ENCODE data around the gene UNC5A. TPM values are rescaled to one million over a fixed set of nuclear protein-coding genes. Genes with fewer than 3 reads are reported as not detected.

UNC5A gene
- total and polyA plus RNA-seq, 3 experiments from 2014 or later, result not detected

- no peaks in the 10 kb centered on the region for H3K36me3 ChIP-seq (ENCODE audit: insufficient read depth, low read length)
- H3K4me3 Mint-ChIP-seq, result no peak overlapping the region
- H3K4me1 Mint-ChIP-seq, result no peaks in the 10 kb centered on the region
- POLR2A ChIA-PET, result no interaction called here
- CTCF ChIA-PET, result no interaction called here
- no peaks in the 10 kb centered on the region for H3K36me3 Mint-ChIP-seq
- DNase-seq, result no peak
- no peaks in the 10 kb centered on the region for H3K9me3 ChIP-seq (ENCODE audit: low read length)
- peak overlapping the region in 1 of 8 donors; percentile 26 for H3K27ac Mint-ChIP-seq
- peaks cover 14% of the 10 kb centered on the region for H3K27me3 ChIP-seq (ENCODE audit: insufficient read depth, low read length, poor library complexity, severe bottlenecking)
- peaks cover 22 to 50% of the 10 kb centered on the region in 2 donors for H3K27me3 Mint-ChIP-seq
- no peak overlapping the region for H3K27ac ChIP-seq (ENCODE audit: low read depth, low read length)
- no peaks in the 10 kb centered on the region for H3K4me1 ChIP-seq (ENCODE audit: insufficient read depth, low read length)
- no peak overlapping the region for H3K4me3 ChIP-seq (ENCODE audit: low read length)
- peaks cover 0 to 6% (median 2%) of the 10 kb centered on the region in 5 donors for H3K9me3 Mint-ChIP-seq
These were observed 37.8 kb upstream of the UNC5A start for GRCh38 chr5:176772271-176773210.

DNA sequence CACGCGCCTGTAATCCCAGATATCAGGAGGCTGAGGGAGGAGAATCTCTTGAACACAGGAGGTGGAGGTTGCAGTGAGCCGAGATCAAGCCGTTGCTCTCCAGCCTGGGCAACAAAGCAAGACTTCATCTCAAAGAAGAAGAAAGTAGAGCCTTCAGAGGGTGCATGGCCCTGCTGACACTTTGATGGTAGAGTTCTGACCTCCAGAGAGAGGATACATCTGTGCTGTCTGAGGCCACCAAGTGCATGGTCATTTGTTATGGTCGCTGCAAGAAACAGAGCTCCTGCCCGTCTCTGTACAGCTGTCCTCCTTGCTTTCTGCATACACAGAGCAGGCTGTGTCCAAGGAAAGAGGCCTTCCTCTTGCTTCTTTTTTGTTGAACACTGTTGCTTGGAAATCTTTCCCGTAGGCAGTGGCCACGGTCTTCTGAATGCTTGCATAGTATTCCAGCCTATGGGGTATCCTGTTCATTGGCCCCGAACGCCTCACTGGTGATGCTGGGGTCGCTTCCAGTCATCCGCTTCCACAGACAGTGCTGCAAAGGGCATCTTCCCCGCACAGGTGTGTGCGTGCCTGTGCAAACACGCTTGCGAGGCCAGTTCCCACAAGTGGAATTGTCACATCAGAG is 36.8 kb upstream of the UNC5A start:
- Histone ChIP-seq H3K27ac (ENCODE audit: low read depth, low read length) (no peak overlapping the region), H3K36me3 (ENCODE audit: insufficient read depth, low read length) (no peaks in the 10 kb centered on the region), H3K4me1 (ENCODE audit: insufficient read depth, low read length) (no peaks in the 10 kb centered on the region), H3K4me3 (ENCODE audit: low read length) (no peak overlapping the region), H3K9me3 (ENCODE audit: low read length) (no peaks in the 10 kb centered on the region), H3K27me3 (ENCODE audit: insufficient read depth, low read length, poor library complexity, severe bottlenecking) (peaks cover 6% of the 10 kb centered on the region)
- H3K27me3 Mint-ChIP-seq, result peaks cover 19 to 46% of the 10 kb centered on the region in 2 donors
- CTCF ChIA-PET, result no interaction called here
- H3K27ac Mint-ChIP-seq, result no peak overlapping the region
- POLR2A ChIA-PET, result no interaction called here
- H3K36me3 Mint-ChIP-seq, result no peaks in the 10 kb centered on the region
- no peak overlapping the region for H3K4me3 Mint-ChIP-seq
- peaks cover 0 to 3% (median 2%) of the 10 kb centered on the region in 5 donors for H3K9me3 Mint-ChIP-seq
- DNase-seq, result no peak
- no peaks in the 10 kb centered on the region for H3K4me1 Mint-ChIP-seq

- peaks cover 13 to 44% of the 10 kb centered on the region in 2 donors for H3K27me3 Mint-ChIP-seq
- ChIA-PET CTCF (no interaction called here), POLR2A (no interaction called here)
- H3K4me3 Mint-ChIP-seq, result no peak overlapping the region
- Histone ChIP-seq H3K36me3 (ENCODE audit: insufficient read depth, low read length) (no peaks in the 10 kb centered on the region), H3K4me3 (ENCODE audit: low read length) (no peak overlapping the region), H3K4me1 (ENCODE audit: insufficient read depth, low read length) (no peaks in the 10 kb centered on the region), H3K27me3 (ENCODE audit: insufficient read depth, low read length, poor library complexity, severe bottlenecking) (peaks cover 3% of the 10 kb centered on the region), H3K9me3 (ENCODE audit: low read length) (no peaks in the 10 kb centered on the region), H3K27ac (ENCODE audit: low read depth, low read length) (no peak overlapping the region)
- H3K27ac Mint-ChIP-seq, result no peak overlapping the region
- H3K9me3 Mint-ChIP-seq, result peaks cover 0 to 2% (median under 1%) of the 10 kb centered on the region in 5 donors
- no peak for DNase-seq
- H3K4me1 Mint-ChIP-seq, result no peaks in the 10 kb centered on the region
- H3K36me3 Mint-ChIP-seq, result peaks cover 0 to 1% (median 0%) of the 10 kb centered on the region in 3 donors
These were observed 35.9 kb upstream of the UNC5A start for GRCh38 chr5:176774216-176775171.

DNA sequence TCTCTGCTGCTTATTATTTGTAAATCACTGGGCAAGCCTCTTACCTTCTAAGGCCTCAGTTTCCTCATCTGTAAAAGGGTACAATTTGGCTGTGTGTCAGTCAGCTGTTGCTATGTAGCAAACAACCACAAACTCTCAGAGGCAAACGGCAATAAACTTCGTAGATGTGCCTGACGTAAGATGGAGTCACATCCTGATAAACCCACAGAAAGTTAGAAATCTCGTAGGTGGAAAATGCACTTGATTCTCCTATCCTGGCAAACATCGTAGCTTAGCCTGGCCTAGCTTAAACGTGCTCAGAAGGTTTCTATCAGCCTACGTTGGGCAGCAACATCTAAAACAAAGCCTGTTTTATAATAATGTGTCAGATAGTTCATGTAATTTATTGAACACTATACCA is 35.0 kb upstream of the UNC5A start:
- ChIA-PET POLR2A (no interaction called here), CTCF (no interaction called here)
- no peak overlapping the region for H3K4me3 Mint-ChIP-seq
- Histone ChIP-seq H3K27me3 (ENCODE audit: insufficient read depth, low read length, poor library complexity, severe bottlenecking) (no peaks in the 10 kb centered on the region), H3K4me1 (ENCODE audit: insufficient read depth, low read length) (no peaks in the 10 kb centered on the region), H3K36me3 (ENCODE audit: insufficient read depth, low read length) (no peaks in the 10 kb centered on the region), H3K9me3 (ENCODE audit: low read length) (no peaks in the 10 kb centered on the region), H3K4me3 (ENCODE audit: low read length) (no peak overlapping the region), H3K27ac (ENCODE audit: low read depth, low read length) (no peak overlapping the region)
- no peak for DNase-seq
- H3K36me3 Mint-ChIP-seq, result peaks cover 0 to 1% (median 0%) of the 10 kb centered on the region in 3 donors
- H3K4me1 Mint-ChIP-seq, result no peaks in the 10 kb centered on the region
- H3K27me3 Mint-ChIP-seq, result peaks cover 11 to 48% of the 10 kb centered on the region in 2 donors
- no peak overlapping the region for H3K27ac Mint-ChIP-seq
- peaks cover 0 to 2% (median 0%) of the 10 kb centered on the region in 5 donors for H3K9me3 Mint-ChIP-seq

- Histone ChIP-seq H3K4me1 (ENCODE audit: insufficient read depth, low read length) (no peaks in the 10 kb centered on the region), H3K27ac (ENCODE audit: low read depth, low read length) (no peak overlapping the region), H3K36me3 (ENCODE audit: insufficient read depth, low read length) (no peaks in the 10 kb centered on the region), H3K4me3 (ENCODE audit: low read length) (no peak overlapping the region), H3K9me3 (ENCODE audit: low read length) (no peaks in the 10 kb centered on the region), H3K27me3 (ENCODE audit: insufficient read depth, low read length, poor library complexity, severe bottlenecking) (no peaks in the 10 kb centered on the region)
- H3K4me3 Mint-ChIP-seq, result no peak overlapping the region
- CTCF ChIA-PET, result no interaction called here
- no peak overlapping the region for H3K27ac Mint-ChIP-seq
- POLR2A ChIA-PET, result no interaction called here
- peaks cover 0 to 2% (median 0%) of the 10 kb centered on the region in 5 donors for H3K9me3 Mint-ChIP-seq
- H3K4me1 Mint-ChIP-seq, result no peaks in the 10 kb centered on the region
- no peak for DNase-seq
- H3K27me3 Mint-ChIP-seq, result peaks cover 16 to 57% of the 10 kb centered on the region in 2 donors
- peaks cover 0 to 1% (median 0%) of the 10 kb centered on the region in 3 donors for H3K36me3 Mint-ChIP-seq
These were observed 34.1 kb upstream of the UNC5A start for GRCh38 chr5:176776141-176776865.

- Mint-ChIP-seq H3K27ac (no peak overlapping the region), H3K36me3 (peaks cover 0 to 1% (median 0%) of the 10 kb centered on the region in 3 donors), H3K27me3 (peaks cover 13 to 61% of the 10 kb centered on the region in 2 donors), H3K4me3 (no peak overlapping the region), H3K4me1 (no peaks in the 10 kb centered on the region), H3K9me3 (peaks cover 0 to 2% (median 0%) of the 10 kb centered on the region in 5 donors)
- Histone ChIP-seq H3K27me3 (ENCODE audit: insufficient read depth, low read length, poor library complexity, severe bottlenecking) (no peaks in the 10 kb centered on the region), H3K27ac (ENCODE audit: low read depth, low read length) (no peak overlapping the region), H3K4me3 (ENCODE audit: low read length) (no peak overlapping the region), H3K4me1 (ENCODE audit: insufficient read depth, low read length) (no peaks in the 10 kb centered on the region), H3K9me3 (ENCODE audit: low read length) (no peaks in the 10 kb centered on the region), H3K36me3 (ENCODE audit: insufficient read depth, low read length) (no peaks in the 10 kb centered on the region)
- POLR2A ChIA-PET, result no interaction called here
- DNase-seq, result no peak
- CTCF ChIA-PET, result no interaction called here
These were observed 33.4 kb upstream of the UNC5A start for GRCh38 chr5:176776916-176777315.

DNA sequence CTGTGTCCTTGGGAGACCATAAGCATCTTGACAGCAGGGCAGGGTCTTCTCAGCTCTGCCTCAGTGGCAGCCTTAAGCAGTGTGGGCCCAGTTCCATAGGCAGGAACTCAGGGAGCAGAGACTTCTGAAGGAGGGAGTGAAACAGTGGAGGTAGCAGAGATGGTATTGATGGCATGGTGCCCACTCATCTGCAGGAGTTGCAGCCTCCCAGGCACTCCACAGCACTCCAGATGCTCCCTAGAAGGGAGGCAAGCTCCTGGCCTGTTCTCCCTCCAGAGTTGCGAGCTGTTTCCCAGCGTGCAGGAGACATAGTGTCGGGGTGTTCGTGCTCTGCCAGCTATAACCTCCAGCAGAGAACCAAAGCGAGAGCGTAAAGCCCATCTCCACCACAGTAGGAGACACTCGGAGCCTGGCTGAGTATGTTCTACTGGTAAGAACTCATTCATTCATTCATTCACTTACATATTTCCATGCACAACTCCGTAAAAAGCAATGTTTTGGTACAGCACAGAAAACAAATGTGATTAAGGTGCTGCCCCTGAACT is 31.4 kb upstream of the UNC5A start:
- Histone ChIP-seq H3K4me3 (ENCODE audit: low read length) (no peak overlapping the region), H3K4me1 (ENCODE audit: insufficient read depth, low read length) (no peaks in the 10 kb centered on the region), H3K9me3 (ENCODE audit: low read length) (no peaks in the 10 kb centered on the region), H3K36me3 (ENCODE audit: insufficient read depth, low read length) (no peaks in the 10 kb centered on the region), H3K27ac (ENCODE audit: low read depth, low read length) (no peak overlapping the region), H3K27me3 (ENCODE audit: insufficient read depth, low read length, poor library complexity, severe bottlenecking) (no peaks in the 10 kb centered on the region)
- Mint-ChIP-seq H3K36me3 (peaks cover 0 to 1% (median 0%) of the 10 kb centered on the region in 3 donors), H3K9me3 (peaks cover 0 to 2% (median 0%) of the 10 kb centered on the region in 5 donors), H3K27me3 (peaks cover 13 to 63% of the 10 kb centered on the region in 2 donors), H3K4me3 (no peak overlapping the region), H3K4me1 (no peaks in the 10 kb centered on the region), H3K27ac (no peak overlapping the region)
- peak in 1 of 5 donors; percentile 3 for DNase-seq
- CTCF ChIA-PET, result no interaction called here
- POLR2A ChIA-PET, result no interaction called here

Data from CD8-positive, alpha-beta memory T cell (primary cell).